HG02763 (cell line): ENCODE measurements around the gene DTNBP1.

Source experiments
- ATAC-seq: cut with Tn5 transposase; IDR thresholded peaks from one replicate; pipeline ENCODE4 v1.9.1; 2021; ENCODE audit warnings: mild to moderate bottlenecking, moderate library complexity; ENCODE audit not compliant: unreplicated experiment

The DTNBP1 gene

DNA sequence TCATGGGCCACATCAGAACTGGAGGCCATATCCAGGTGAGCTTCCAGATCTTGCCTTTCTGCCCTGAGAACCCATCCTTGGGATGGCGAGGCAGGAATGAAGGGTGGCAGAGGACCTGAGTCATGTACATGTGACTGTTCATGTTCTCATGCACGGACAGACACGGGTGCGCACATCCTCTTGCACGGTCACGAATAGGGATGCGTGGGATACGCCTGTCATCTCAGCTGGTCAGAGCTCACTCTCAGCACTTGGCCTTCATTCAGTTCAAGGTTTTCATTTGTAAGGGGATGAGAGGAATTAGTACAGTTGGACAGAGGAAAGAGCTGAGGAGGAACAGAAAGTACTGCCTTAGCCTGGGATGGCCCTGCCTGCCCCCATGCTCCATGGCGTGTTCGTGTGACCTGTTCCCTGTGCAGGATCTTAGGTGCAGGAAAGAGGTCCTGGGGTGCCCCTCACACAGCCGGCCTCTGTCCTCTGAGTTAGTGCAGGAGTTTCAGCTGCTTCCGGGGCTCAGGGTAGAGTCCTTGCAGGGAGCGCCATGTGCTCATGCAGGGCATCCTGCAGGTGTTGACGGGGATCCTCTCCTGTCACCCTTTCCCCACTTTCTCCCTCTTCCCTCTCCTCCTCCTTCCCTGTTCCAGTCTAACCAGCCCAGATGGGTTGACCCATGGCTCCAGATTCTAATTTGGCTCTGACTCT lies 173.4 kb downstream of the DTNBP1 start:
- no peak for ATAC-seq

DNA sequence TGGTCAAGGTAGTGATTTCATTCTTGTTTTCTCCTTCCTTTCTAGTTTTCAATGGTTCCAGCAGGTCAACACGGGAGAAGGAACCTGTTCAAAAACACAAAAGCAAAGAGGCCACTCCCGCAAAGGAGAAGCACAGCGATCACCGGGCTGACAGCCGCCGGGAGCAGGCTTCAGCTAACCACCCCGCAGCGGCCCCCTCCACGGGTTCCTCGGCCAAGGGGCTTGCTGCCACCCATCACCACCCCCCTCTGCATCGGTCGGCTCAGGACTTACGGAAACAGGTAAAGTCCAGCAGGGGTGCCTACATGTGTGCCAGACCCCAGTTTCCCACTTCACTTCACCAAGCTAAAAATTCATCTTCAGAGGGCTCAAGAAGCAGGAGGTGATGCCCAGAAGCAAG lies 175.6 kb downstream of the DTNBP1 start:
- no peak for ATAC-seq

DNA sequence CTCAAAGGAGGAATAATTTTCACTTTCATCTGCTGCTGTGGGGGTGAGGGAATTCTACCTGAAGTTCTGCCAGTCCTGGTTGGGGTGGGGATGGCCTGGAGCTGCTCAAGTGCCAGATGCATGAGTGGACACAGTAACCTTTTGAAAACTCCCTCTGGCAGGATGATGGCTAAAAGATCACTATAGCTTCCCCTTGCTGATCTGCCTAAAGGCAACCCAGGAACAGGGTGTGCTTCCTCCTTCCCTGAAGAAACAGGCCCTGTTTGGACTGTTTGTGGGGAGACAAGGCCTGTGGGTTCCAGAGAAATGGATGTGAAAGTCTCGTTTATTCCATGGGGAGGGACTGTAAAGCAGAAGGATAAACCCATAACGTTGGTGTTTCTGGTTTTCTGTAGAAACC lies 176.9 kb downstream of the DTNBP1 start:
- no peak for ATAC-seq

DNA sequence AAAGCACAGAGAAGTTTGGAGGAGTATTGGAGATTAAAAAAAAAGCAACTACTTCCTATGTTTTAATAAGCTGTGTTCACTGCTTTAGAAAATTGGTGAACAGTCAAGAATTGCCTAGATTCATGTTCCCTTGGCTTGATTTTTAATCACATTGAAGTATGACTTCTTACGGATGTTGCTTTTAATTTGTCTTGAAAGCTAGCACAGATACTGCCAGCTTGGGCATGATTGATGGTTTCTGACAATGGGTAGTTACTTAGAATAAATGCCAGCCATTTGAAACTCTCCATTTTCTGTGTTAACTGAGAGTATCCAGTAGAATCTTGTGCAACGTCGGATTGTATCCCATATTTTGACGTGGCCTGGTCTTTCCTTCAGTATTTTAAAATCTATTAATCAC lies 178.0 kb downstream of the DTNBP1 start:
- ATAC-seq = no peak

DNA sequence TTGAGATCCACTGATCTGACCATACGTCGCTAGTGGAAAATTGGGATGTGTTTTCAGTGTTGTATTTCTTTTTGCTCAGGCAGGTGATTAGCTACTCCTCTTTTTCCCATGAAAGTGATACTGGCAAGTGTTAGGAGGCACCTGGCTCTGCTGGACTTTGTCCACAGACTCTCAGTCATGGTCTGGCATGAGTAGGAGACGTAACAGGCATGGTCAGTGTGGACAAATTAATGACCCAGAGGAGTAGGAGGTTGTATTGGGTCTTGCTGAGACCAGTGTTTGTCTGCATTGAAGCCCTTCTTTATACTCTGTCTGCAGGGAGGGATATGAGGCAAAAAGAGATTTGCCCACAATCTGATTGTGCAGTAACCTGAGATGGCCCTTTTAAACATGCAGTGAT lies 178.7 kb downstream of the DTNBP1 start:
- no peak for ATAC-seq

DNA sequence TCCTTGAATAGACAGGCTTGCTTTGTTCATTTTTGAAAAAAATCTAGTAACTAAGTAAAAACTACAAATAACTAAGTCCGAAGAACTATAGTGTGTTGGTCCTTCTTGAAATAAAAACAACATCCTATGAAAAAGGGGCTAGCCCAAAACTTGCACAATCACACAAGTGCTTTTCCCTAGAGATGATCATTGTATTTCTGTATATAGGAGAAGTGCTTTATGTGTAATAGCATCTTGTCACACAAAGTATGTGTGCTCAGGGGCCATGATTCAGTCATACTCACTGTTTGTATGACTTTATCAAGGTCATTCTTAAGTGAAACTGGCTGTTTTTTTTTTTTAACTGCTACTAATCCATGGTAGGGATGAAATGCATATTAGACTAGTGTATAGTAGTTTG lies 179.8 kb downstream of the DTNBP1 start:
- no peak for ATAC-seq

GRCh38 chr6:15481390-15482291 lies 181.2 kb downstream of the DTNBP1 start:
- no peak for ATAC-seq

GRCh38 chr6:15480525-15480924 lies 182.3 kb downstream of the DTNBP1 start:
- no peak for ATAC-seq

DNA sequence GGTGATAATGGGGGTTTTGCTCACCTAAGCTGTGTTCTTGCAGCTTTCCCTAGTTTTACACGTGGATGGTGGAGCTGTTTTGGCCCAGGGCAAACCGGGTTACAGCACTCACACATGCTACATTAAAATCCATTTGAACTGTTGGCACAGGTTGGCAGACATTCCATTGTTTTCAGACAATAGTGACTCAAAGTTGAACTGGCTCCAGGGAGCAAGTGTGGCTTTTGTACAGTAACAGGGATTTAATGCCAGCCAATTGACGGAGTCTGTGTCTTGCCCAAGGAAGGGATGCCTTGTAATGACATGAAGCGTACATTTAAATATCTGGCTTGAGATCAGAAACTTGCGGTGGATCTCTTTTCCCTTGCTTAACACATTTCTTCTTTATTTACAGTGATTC lies 183.1 kb downstream of the DTNBP1 start:
- ATAC-seq = no peak

DNA sequence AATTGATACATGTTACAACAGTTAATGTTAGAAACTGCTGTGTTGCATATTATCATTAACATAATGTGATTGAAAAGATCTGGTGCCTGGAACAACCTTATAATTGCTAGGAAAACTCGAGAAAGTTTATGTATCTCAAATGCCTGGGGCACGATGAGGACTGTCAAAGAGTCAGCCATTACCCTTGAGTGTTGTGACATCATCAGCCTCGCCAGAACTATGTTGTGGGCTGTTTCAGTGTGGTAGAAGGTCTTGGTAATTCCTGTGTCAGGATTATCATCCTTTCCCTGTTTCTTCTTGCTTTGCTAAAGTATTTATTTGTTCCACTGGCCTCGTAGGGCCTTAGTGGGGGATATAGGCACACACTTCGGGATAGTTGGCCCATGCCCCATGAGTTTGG lies 185.1 kb downstream of the DTNBP1 start:
- ATAC-seq = no peak

GRCh38 chr6:15476631-15477380 lies 186.0 kb downstream of the DTNBP1 start:
- ATAC-seq = no peak

- ATAC-seq = no peak
Measured at GRCh38 chr6:15475872-15476271, 187.0 kb downstream of the DTNBP1 start.

- no peak for ATAC-seq
Measured at GRCh38 chr6:15475261-15475660, 187.6 kb downstream of the DTNBP1 start.

GRCh38 chr6:15474196-15474595 lies 188.6 kb downstream of the DTNBP1 start:
- ATAC-seq = no peak

GRCh38 chr6:15473741-15474161 lies 189.1 kb downstream of the DTNBP1 start:
- ATAC-seq = no peak

DNA sequence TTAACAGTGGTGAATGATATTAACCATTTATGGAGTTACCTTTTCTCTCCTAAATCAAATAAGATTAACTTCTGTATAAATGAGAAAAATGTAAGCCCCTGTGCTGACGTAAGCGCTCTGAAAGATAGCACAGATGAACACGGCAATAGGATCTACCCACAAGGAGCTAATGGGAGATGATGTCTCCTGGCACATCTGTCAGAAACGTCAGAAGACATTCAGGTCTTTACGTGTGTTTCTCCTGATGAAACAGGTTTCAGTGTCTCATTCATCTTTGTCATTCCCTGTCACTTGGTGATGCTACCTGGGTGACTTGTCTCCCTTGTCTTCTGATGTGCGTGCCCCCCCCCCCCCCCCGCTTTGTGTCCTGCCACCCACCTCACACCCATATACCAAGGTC lies 189.7 kb downstream of the DTNBP1 start:
- ATAC-seq = no peak
